ENCODE data around the gene PRDM5.

The PRDM5 gene

GRCh38 chr4:120693816-120694215 lies 228.7 kb downstream of the PRDM5 start:
- TF ChIP-seq FOXP2 (optimal IDR thresholded peaks at IDR 0.05; ENCODE audit: borderline replicate concordance, extremely low read depth, extremely low read length, insufficient read depth), result no peak
- TF ChIP-seq REST (IDR thresholded peaks at IDR 0.05; ENCODE audit: insufficient read depth in 1 of 2, low read depth in 2 of 2, low read length in 2 of 2), result no peak

DNA sequence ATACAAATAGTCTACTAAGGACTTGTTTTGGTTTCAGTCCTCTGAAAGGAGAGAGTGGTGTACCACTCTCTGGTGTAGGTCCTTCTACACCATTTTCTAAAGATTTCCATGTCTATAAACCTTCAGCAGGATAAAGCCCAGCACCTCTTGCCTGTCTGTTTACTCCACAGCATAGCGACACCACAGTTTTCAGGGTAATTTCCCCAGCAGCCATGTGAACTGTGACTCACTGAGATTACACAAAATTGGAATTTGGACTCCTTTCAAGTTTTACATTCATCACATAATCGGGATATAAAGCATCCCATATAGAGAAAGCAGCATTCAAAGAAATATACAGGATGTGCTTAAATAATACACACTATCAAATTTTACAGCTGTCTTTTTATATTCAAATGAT lies 229.6 kb downstream of the PRDM5 start:
- TF ChIP-seq TAF1 (IDR thresholded peaks at IDR 0.05; ENCODE audit: borderline replicate concordance, insufficient read depth, low read length) (no peak), POLR2AphosphoS5 (IDR thresholded peaks at IDR 0.05; ENCODE audit: low read depth, low read length) (no peak), REST (IDR thresholded peaks at IDR 0.05; ENCODE audit: insufficient read depth in 1 of 2, low read depth in 2 of 2, low read length in 2 of 2) (no peak), SIN3A (IDR thresholded peaks at IDR 0.05; ENCODE audit: borderline replicate concordance, insufficient read depth, low read length) (no peak)

DNA sequence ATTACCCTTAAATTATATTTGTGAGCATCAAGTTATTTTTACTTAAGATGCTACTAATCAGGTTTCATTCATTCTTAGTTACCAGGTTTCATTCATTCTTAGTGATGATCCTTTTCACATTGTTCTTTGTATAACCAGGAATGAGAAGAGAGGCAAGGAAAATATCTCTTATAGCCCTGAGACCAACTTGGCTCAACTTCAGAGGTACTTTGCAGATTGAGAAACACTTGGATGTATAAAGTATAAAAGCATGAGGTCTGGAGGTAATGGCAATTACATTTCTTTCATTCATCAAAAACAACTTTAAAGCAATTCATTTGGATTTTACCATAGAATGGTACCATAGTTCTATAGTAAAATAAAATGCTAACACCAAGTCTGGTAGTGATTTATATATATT lies 231.0 kb downstream of the PRDM5 start:
- TF ChIP-seq POLR2AphosphoS5 (IDR thresholded peaks at IDR 0.05; ENCODE audit: low read depth, low read length) (no peak), SIN3A (IDR thresholded peaks at IDR 0.05; ENCODE audit: borderline replicate concordance, insufficient read depth, low read length) (no peak), FOXP2 (optimal IDR thresholded peaks at IDR 0.05; ENCODE audit: borderline replicate concordance, extremely low read depth, extremely low read length, insufficient read depth) (no peak), TAF1 (IDR thresholded peaks at IDR 0.05; ENCODE audit: borderline replicate concordance, insufficient read depth, low read length) (no peak), REST (IDR thresholded peaks at IDR 0.05; ENCODE audit: insufficient read depth in 1 of 2, low read depth in 2 of 2, low read length in 2 of 2) (no peak)

DNA sequence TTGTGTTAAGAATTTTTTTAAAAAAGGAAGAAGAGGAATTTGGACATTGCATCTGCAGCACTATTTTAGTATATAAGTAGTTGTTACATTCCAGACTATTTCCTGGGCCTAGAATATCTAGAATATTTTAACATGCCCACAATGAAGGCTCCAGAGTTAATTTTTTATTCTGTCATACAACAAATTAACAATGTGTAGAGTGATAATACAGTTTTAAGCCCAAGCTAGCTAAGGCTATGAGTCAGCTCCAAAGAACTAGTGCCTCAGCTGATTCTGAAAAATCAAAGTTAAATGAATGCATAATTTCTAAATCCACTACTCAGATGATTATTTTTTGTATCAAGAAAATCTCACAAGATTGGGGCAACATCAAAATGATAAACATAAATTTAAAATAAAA lies 231.4 kb downstream of the PRDM5 start:
- no peak for TF ChIP-seq TAF1 (IDR thresholded peaks at IDR 0.05; ENCODE audit: borderline replicate concordance, insufficient read depth, low read length)
- TF ChIP-seq FOXP2 (optimal IDR thresholded peaks at IDR 0.05; ENCODE audit: borderline replicate concordance, extremely low read depth, extremely low read length, insufficient read depth), result no peak
- TF ChIP-seq POLR2AphosphoS5 (IDR thresholded peaks at IDR 0.05; ENCODE audit: low read depth, low read length), result no peak
- TF ChIP-seq REST (IDR thresholded peaks at IDR 0.05; ENCODE audit: insufficient read depth in 1 of 2, low read depth in 2 of 2, low read length in 2 of 2), result no peak
- TF ChIP-seq SIN3A (IDR thresholded peaks at IDR 0.05; ENCODE audit: borderline replicate concordance, insufficient read depth, low read length), result no peak

- no peak for TF ChIP-seq SIN3A (IDR thresholded peaks at IDR 0.05; ENCODE audit: borderline replicate concordance, insufficient read depth, low read length)
- no peak for TF ChIP-seq TAF1 (IDR thresholded peaks at IDR 0.05; ENCODE audit: borderline replicate concordance, insufficient read depth, low read length)
- no peak for TF ChIP-seq REST (IDR thresholded peaks at IDR 0.05; ENCODE audit: insufficient read depth in 1 of 2, low read depth in 2 of 2, low read length in 2 of 2)
- TF ChIP-seq POLR2AphosphoS5 (IDR thresholded peaks at IDR 0.05; ENCODE audit: low read depth, low read length), result no peak
- no peak for TF ChIP-seq FOXP2 (optimal IDR thresholded peaks at IDR 0.05; ENCODE audit: borderline replicate concordance, extremely low read depth, extremely low read length, insufficient read depth)
Measured at GRCh38 chr4:120688791-120689190, 233.7 kb downstream of the PRDM5 start.
